Prostate gland (tissue), 2 donors: Measurements from ENCODE around the gene GANAB.

Experiments used
- POLR2A ChIP-seq: fragments of 450-650 bp; IDR thresholded peaks from one replicate; pipeline ENCODE4 v1.6.1; 2016; ENCODE audit warnings: antibody characterized with exemption, mild to moderate bottlenecking
- POLR2AphosphoS5 ChIP-seq: sonication (generic); formaldehyde crosslinking; IDR thresholded peaks from one replicate; pipeline ENCODE4 v1.6.1; 2017; ENCODE audit warnings: antibody characterized with exemption
- TF ChIP-seq, protein P1 (sequence below), 4 experiments: fragments of 200-600 bp in 2 of 4; fragments of 450-650 bp in 2 of 4; sonication (generic) in 2 of 4; IDR thresholded peaks; 1 replicate in 3 of 4; 2 replicates in 1 of 4; pipeline ENCODE4 v1.5.1; 2016 to 2019; ENCODE audit warnings: antibody characterized with exemption in 4 of 4, mild to moderate bottlenecking in 2 of 4, moderate library complexity in 2 of 4

- TF ChIP-seq, protein P1, sequence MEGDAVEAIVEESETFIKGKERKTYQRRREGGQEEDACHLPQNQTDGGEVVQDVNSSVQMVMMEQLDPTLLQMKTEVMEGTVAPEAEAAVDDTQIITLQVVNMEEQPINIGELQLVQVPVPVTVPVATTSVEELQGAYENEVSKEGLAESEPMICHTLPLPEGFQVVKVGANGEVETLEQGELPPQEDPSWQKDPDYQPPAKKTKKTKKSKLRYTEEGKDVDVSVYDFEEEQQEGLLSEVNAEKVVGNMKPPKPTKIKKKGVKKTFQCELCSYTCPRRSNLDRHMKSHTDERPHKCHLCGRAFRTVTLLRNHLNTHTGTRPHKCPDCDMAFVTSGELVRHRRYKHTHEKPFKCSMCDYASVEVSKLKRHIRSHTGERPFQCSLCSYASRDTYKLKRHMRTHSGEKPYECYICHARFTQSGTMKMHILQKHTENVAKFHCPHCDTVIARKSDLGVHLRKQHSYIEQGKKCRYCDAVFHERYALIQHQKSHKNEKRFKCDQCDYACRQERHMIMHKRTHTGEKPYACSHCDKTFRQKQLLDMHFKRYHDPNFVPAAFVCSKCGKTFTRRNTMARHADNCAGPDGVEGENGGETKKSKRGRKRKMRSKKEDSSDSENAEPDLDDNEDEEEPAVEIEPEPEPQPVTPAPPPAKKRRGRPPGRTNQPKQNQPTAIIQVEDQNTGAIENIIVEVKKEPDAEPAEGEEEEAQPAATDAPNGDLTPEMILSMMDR (IDR thresholded peaks at IDR 0.05), result no peak
- TF ChIP-seq POLR2AphosphoS5, result no peak
- no peak for TF ChIP-seq POLR2A
These were observed 42.1 kb upstream of the GANAB start for GRCh38 chr11:62688491-62688890.
